Neuron (in vitro differentiated cells): ENCODE data around the gene TMEM11.
"Not testable (repeated sequence)": the region's sequence is repeated elsewhere in the genome, so short reads cannot be mapped to it uniquely, and the experiment has no call there.

ENCODE experiments used
- H2AFZ ChIP-seq: one replicate; pipeline ENCODE4 v1.6.1; 2013; ENCODE audit warnings: low read depth, mild to moderate bottlenecking, inconsistent platforms, low read length, moderate library complexity
- H3K27me3 ChIP-seq: one replicate; pipeline ENCODE4 v1.6.1; 2013; ENCODE audit warnings: low read length; ENCODE audit not compliant: insufficient read depth
- H3K36me3 ChIP-seq: one replicate; pipeline ENCODE4 v1.6.1; 2013; ENCODE audit warnings: low read length; ENCODE audit not compliant: insufficient read depth
- H3K4me1 ChIP-seq: one replicate; pipeline ENCODE4 v1.6.1; 2013; ENCODE audit warnings: low read length; ENCODE audit not compliant: insufficient read depth
- H3K4me3 ChIP-seq: 2 replicates; pipeline ENCODE4 v1.5.1; 2013; ENCODE audit warnings: mild to moderate bottlenecking, low read length, moderate library complexity
- H3K9me3 ChIP-seq: one replicate; pipeline ENCODE4 v1.6.1; 2013; ENCODE audit warnings: low read length

TMEM11 gene

DNA sequence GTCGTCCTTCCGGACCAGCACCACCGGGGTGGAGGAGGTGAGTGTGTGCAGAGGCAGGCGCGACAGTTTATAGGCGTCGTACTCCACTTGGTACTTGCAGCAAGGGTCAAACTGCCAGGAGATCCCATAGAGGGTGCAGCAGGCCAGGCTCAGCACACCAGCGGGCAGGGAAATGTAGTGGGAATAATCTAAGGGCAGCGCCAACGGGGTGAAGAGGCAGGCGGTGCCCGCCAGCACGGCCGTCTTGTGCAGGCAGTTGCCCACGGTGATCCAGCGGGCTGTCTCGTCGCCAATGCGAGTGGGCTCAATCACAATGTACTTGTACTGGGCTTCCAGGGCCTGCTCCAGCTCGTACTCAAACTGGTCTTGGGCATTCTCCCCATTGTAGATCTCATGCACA lies 15.6 kb downstream of the TMEM11 start:
- peaks cover 6% of the 10 kb centered on the region for H3K9me3 ChIP-seq
- no peaks in the 10 kb centered on the region for H3K27me3 ChIP-seq
- no peak overlapping the region for H3K4me3 ChIP-seq
- peaks cover 19% of the 10 kb centered on the region for H3K4me1 ChIP-seq
- peaks cover 31% of the 10 kb centered on the region for H3K36me3 ChIP-seq
- no peak overlapping the region for H2AFZ ChIP-seq

DNA sequence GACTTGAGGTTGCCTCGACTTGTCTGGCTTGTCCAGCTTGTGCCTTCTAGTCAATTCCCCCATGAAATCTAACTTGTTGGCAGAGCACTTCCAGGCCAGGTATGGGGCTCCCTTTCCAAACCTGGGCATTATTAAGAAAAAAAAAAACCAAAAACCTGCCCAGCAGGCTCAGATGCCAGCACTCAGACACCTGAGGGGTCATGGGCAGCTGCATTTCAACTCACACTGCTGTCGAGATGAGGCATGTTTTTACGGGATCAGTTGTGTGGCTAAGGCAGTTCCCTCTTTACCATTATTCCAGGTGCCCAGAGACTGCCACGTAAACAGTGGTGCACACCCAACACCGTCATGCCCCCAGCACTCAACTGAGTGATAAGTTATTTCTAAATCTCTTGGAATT lies 17.8 kb downstream of the TMEM11 start:
- Histone ChIP-seq H3K9me3 (peaks cover 6% of the 10 kb centered on the region), H2AFZ (no peak overlapping the region), H3K27me3 (no peaks in the 10 kb centered on the region), H3K4me3 (no peak overlapping the region), H3K4me1 (peaks cover 18% of the 10 kb centered on the region), H3K36me3 (peaks cover 37% of the 10 kb centered on the region)

GRCh38 chr17:21194703-21195102 lies 19.3 kb downstream of the TMEM11 start:
- Histone ChIP-seq H3K9me3 (peaks cover 6% of the 10 kb centered on the region), H3K4me1 (peaks cover 4% of the 10 kb centered on the region), H3K4me3 (no peak overlapping the region), H2AFZ (no peak overlapping the region), H3K27me3 (no peaks in the 10 kb centered on the region), H3K36me3 (peaks cover 41% of the 10 kb centered on the region)

DNA sequence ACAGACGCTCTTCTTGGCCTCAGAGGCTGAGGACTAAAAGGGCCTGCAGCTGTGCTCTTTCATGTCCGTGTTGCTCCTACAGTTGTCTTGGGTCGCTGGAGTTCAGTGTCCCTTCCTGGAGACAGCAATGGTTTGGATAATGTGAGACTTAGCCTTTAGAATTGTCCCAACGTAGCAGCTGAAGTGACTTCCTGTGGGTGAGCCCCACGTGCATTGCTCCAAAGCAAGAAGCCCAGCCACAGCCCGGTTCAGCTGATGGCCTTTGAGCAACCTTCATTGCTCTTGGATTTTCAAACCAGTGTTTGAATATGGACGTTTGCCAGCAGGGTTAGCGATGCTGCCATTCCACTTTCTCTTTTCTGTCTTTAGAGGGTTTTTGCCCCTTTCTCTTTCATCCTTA lies 19.7 kb downstream of the TMEM11 start:
- Histone ChIP-seq H3K9me3 (peaks cover 6% of the 10 kb centered on the region), H3K4me1 (peaks cover under 1% of the 10 kb centered on the region), H2AFZ (no peak overlapping the region), H3K27me3 (no peaks in the 10 kb centered on the region), H3K4me3 (no peak overlapping the region), H3K36me3 (peaks cover 41% of the 10 kb centered on the region)

DNA sequence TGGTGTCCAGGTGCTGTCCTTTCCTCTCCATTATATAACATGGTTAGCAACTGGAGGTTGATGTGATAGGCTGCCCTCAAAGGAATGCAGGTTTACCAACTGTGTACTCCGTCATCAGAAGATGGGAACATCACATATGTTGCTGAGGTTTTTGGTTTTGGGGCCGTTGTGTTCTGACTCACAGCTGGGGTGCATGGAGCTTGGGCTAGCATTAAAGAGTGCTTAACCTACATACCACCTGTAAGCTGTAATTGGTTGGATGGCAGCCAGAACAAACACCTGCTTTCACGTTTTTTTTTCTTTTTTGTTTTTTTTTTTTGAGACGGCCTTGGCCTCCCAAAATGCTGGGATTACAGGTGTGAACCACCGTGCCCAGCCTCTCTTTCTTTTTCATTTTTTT lies 20.9 kb downstream of the TMEM11 start:
- Histone ChIP-seq H3K27me3 (no peaks in the 10 kb centered on the region), H2AFZ (no peak overlapping the region), H3K4me3 (no peak overlapping the region), H3K9me3 (peaks cover 2% of the 10 kb centered on the region), H3K36me3 (peaks cover 38% of the 10 kb centered on the region), H3K4me1 (no peaks in the 10 kb centered on the region)

DNA sequence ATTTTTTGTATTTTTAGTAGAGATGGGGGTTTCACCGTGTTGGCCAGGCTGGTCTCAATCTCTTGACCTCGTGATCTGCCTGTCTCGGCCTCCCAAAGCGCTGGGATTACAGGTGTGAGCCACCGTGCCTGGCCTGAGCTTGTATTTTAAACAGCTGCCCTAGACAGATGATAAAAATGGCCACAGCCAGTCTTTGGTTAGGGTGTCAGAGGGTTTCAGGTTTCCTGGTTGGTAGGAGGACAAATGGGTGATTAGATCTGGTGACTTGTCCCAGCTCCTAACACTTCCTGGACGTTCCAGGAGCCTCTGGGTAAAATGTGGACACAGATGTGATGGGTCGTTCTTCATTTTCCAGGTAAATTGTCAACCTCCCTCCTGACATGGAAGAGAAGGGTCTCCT lies 21.5 kb downstream of the TMEM11 start:
- H3K36me3 ChIP-seq: peaks cover 32% of the 10 kb centered on the region
- H3K27me3 ChIP-seq, H3K4me1 ChIP-seq, H2AFZ ChIP-seq, H3K9me3 ChIP-seq, H3K4me3 ChIP-seq: not testable (repeated sequence)

- no peak overlapping the region for H2AFZ ChIP-seq
- H3K4me3 ChIP-seq: no peak overlapping the region
- H3K4me1 ChIP-seq: no peaks in the 10 kb centered on the region
- peaks cover 2% of the 10 kb centered on the region for H3K9me3 ChIP-seq
- H3K36me3 ChIP-seq: peaks cover 27% of the 10 kb centered on the region
- no peaks in the 10 kb centered on the region for H3K27me3 ChIP-seq
Observed at GRCh38 chr17:21191698-21192097, 22.3 kb downstream of the TMEM11 start.

GRCh38 chr17:21190078-21190477 lies 23.9 kb downstream of the TMEM11 start:
- Histone ChIP-seq H3K36me3 (peaks cover 25% of the 10 kb centered on the region), H2AFZ (no peak overlapping the region), H3K27me3 (no peaks in the 10 kb centered on the region), H3K4me3 (no peak overlapping the region), H3K9me3 (peaks cover 2% of the 10 kb centered on the region), H3K4me1 (no peaks in the 10 kb centered on the region)

DNA sequence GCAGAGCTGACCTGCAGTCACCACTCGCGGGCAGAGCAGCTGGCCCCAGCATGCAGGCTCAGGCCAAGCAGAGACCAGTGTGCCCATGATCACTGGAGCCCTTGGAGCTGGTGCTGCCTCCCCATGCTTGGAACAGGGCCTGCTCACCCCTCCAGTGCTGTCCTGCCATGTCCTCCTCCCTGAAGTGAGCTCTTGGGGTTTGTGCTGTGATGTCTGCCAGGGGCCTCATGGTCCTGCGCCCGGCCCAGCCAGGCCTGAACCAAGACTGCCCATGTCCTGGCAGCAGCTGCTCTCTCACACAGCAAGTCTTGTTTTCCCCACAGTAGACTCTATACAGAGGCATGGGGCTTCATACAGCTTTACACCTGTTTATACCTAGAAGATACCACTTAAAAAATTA lies 24.6 kb downstream of the TMEM11 start:
- Histone ChIP-seq H3K9me3 (peaks cover 2% of the 10 kb centered on the region), H3K4me1 (no peaks in the 10 kb centered on the region), H2AFZ (no peak overlapping the region), H3K27me3 (no peaks in the 10 kb centered on the region), H3K36me3 (peaks cover 32% of the 10 kb centered on the region), H3K4me3 (no peak overlapping the region)

- Histone ChIP-seq H2AFZ (no peak overlapping the region), H3K27me3 (no peaks in the 10 kb centered on the region), H3K36me3 (peaks cover 37% of the 10 kb centered on the region), H3K4me1 (no peaks in the 10 kb centered on the region), H3K9me3 (no peaks in the 10 kb centered on the region), H3K4me3 (no peak overlapping the region)
Observed at GRCh38 chr17:21186399-21187187, 27.4 kb downstream of the TMEM11 start.

- Histone ChIP-seq H3K4me1 (no peaks in the 10 kb centered on the region), H2AFZ (no peak overlapping the region), H3K36me3 (peaks cover 30% of the 10 kb centered on the region), H3K4me3 (no peak overlapping the region), H3K27me3 (no peaks in the 10 kb centered on the region), H3K9me3 (peaks cover 3% of the 10 kb centered on the region)
Observed at GRCh38 chr17:21185061-21185460, 28.9 kb downstream of the TMEM11 start.

DNA sequence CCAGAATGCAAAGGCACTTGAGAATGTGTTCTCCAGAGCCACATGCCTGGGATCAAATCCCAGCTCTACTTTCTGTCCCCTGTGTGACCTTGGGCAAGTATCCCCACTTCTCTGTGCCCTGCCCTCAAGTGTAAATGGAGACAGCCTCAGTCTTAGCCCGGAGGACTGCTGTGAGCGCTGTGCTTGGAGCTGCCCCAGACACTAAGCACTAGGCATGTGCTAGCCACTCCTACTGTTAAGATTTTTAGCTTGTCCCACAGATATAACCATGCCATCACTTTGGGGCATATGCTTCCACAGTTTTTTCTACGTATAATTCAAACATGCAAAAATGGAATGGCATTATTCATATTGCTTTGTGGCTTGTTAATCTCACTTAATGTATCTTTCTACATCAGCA lies 29.4 kb downstream of the TMEM11 start:
- Histone ChIP-seq H3K27me3 (no peaks in the 10 kb centered on the region), H3K4me1 (no peaks in the 10 kb centered on the region), H3K36me3 (peaks cover 30% of the 10 kb centered on the region), H3K4me3 (no peak overlapping the region), H2AFZ (no peak overlapping the region), H3K9me3 (peaks cover 3% of the 10 kb centered on the region)

DNA sequence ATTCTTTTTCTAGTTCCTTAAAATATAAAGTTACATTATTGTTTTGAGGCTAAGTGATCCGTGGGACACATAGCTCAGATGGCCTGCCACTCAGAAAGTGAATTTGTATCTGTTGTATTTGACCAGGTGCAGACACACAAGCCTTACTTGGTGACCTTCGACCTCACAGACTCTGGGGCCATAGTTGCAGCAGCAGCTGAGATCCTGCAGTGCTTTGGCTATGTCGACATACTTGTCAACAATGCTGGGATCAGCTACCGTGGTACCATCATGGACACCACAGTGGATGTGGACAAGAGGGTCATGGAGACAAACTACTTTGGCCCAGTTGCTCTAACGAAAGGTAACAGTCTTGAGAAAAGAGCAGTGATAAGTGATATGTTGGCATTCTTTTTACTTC lies 30.5 kb downstream of the TMEM11 start:
- no peak overlapping the region for H3K4me3 ChIP-seq
- no peaks in the 10 kb centered on the region for H3K4me1 ChIP-seq
- no peak overlapping the region for H2AFZ ChIP-seq
- H3K36me3 ChIP-seq: peaks cover 27% of the 10 kb centered on the region
- peaks cover 3% of the 10 kb centered on the region for H3K9me3 ChIP-seq
- no peaks in the 10 kb centered on the region for H3K27me3 ChIP-seq
